Stomach (tissue), 4 donors: Measurements from ENCODE around the gene CDCA3.

Source experiments
- CTCF ChIP-seq, 7 experiments: fragments of 450-650 bp in 4 of 7; fragments of 200-600 bp in 3 of 7; sonication (generic) in 3 of 7; IDR thresholded peaks; one replicate each; pipeline ENCODE4 v1.5.1; 2016 to 2019; ENCODE audit warnings: antibody characterized with exemption in 7 of 7, control low read depth in 2 of 7, mild to moderate bottlenecking in 1 of 7
- EP300 ChIP-seq: sonication (generic); formaldehyde crosslinking; IDR thresholded peaks from one replicate; pipeline ENCODE4 v1.6.1; 2017; ENCODE audit warnings: antibody characterized with exemption
- POLR2A ChIP-seq, 4 donors: fragments of 450-650 bp; IDR thresholded peaks; one replicate each; pipeline ENCODE4 v1.6.1; 2016; ENCODE audit warnings: antibody characterized with exemption in 4 of 4, control low read depth in 2 of 4, mild to moderate bottlenecking in 1 of 4, moderate library complexity in 1 of 4

- TF ChIP-seq CTCF (IDR thresholded peaks at IDR 0.05) (peak in 5 of 7 experiments; percentile 85 to 92 (median 88)), EP300 (no peak), POLR2A (IDR thresholded peaks at IDR 0.05) (no peak)
These were observed 25.5 kb downstream of the CDCA3 start for GRCh38 chr12:6825398-6826124.
